Measurements from ENCODE around the gene ARID5B.
A peak's percentile ranks its signal among the peaks of the same experiment; 100 is the strongest.

The ARID5B gene

GRCh38 chr10:62010366-62010765, 108.9 kb downstream of the ARID5B start:
- no peak for DNase-seq
- no peaks in the 10 kb centered on the region for H3K9me3 ChIP-seq (ENCODE audit: control extremely low read depth in 1 of 5, control insufficient read depth in 4 of 5, insufficient read depth in 2 of 5, low read depth in 1 of 5, low read length in 4 of 5)
- H3K4me3 ChIP-seq (ENCODE audit: control insufficient read depth in 1 of 7, extremely low read depth in 1 of 7, insufficient read depth in 4 of 7, low read depth in 2 of 7, low read length in 6 of 7): no peak overlapping the region
- no peaks in the 10 kb centered on the region for H3K4me1 ChIP-seq (ENCODE audit: control extremely low read depth in 1 of 4, control insufficient read depth in 4 of 4, insufficient read depth in 4 of 4, low read length in 3 of 4)
- ChIA-PET CTCF (interaction anchor here (0.6 kb wide), 1 partner anchor 56 kb away, joined by 3 read pairs; no protein-coding TSS in a partner anchor), POLR2A (no interaction called here)
- 76% methylated on average over 3 of the region's 5 CpGs for WGBS (ENCODE audit: insufficient coverage)
- no peaks in the 10 kb centered on the region for H3K27me3 ChIP-seq (replicated peaks in 2 of 5; ENCODE audit: control insufficient read depth in 4 of 5, insufficient read depth in 5 of 5, low read length in 4 of 5)
- peaks cover 2 to 29% (median 18%) of the 10 kb centered on the region in 4 experiments for H3K36me3 ChIP-seq (ENCODE audit: control insufficient read depth in 4 of 4, insufficient read depth in 4 of 4, low read length in 3 of 4)
- no peak overlapping the region for H3K27ac ChIP-seq (ENCODE audit: insufficient read depth in 1 of 2, low read depth in 1 of 2, low read length in 2 of 2, poor library complexity in 1 of 2, severe bottlenecking in 2 of 2)

GRCh38 chr10:62011558-62011957, 110.1 kb downstream of the ARID5B start:
- Histone ChIP-seq H3K36me3 (ENCODE audit: control insufficient read depth in 4 of 4, insufficient read depth in 4 of 4, low read length in 3 of 4) (peaks cover 2 to 26% (median 18%) of the 10 kb centered on the region in 4 experiments), H3K27ac (ENCODE audit: insufficient read depth in 1 of 2, low read depth in 1 of 2, low read length in 2 of 2, poor library complexity in 1 of 2, severe bottlenecking in 2 of 2) (no peak overlapping the region), H3K4me1 (ENCODE audit: control extremely low read depth in 1 of 4, control insufficient read depth in 4 of 4, insufficient read depth in 4 of 4, low read length in 3 of 4) (peaks cover 0 to 8% (median 3%) of the 10 kb centered on the region in 4 experiments), H3K27me3 (replicated peaks in 2 of 5; ENCODE audit: control insufficient read depth in 4 of 5, insufficient read depth in 5 of 5, low read length in 4 of 5) (no peaks in the 10 kb centered on the region), H3K4me3 (ENCODE audit: control insufficient read depth in 1 of 7, extremely low read depth in 1 of 7, insufficient read depth in 4 of 7, low read depth in 2 of 7, low read length in 6 of 7) (no peak overlapping the region), H3K9me3 (ENCODE audit: control extremely low read depth in 1 of 5, control insufficient read depth in 4 of 5, insufficient read depth in 2 of 5, low read depth in 1 of 5, low read length in 4 of 5) (no peaks in the 10 kb centered on the region)
- POLR2A ChIA-PET: no interaction called here
- CTCF ChIA-PET: no interaction called here
- DNase-seq: no peak
- 80% methylated on average over 1 of the region's 5 CpGs for WGBS (ENCODE audit: insufficient coverage)

- POLR2A ChIA-PET: no interaction called here
- Histone ChIP-seq H3K9me3 (ENCODE audit: control extremely low read depth in 1 of 5, control insufficient read depth in 4 of 5, insufficient read depth in 2 of 5, low read depth in 1 of 5, low read length in 4 of 5) (no peaks in the 10 kb centered on the region), H3K27ac (ENCODE audit: insufficient read depth in 1 of 2, low read depth in 1 of 2, low read length in 2 of 2, poor library complexity in 1 of 2, severe bottlenecking in 2 of 2) (no peak overlapping the region), H3K4me1 (ENCODE audit: control extremely low read depth in 1 of 4, control insufficient read depth in 4 of 4, insufficient read depth in 4 of 4, low read length in 3 of 4) (peaks cover 0 to 14% (median 6%) of the 10 kb centered on the region in 4 experiments), H3K36me3 (ENCODE audit: control insufficient read depth in 4 of 4, insufficient read depth in 4 of 4, low read length in 3 of 4) (peaks cover 0 to 23% (median 18%) of the 10 kb centered on the region in 4 experiments), H3K4me3 (ENCODE audit: control insufficient read depth in 1 of 7, extremely low read depth in 1 of 7, insufficient read depth in 4 of 7, low read depth in 2 of 7, low read length in 6 of 7) (no peak overlapping the region), H3K27me3 (replicated peaks in 2 of 5; ENCODE audit: control insufficient read depth in 4 of 5, insufficient read depth in 5 of 5, low read length in 4 of 5) (no peaks in the 10 kb centered on the region)
- DNase-seq: no peak
- CTCF ChIA-PET: no interaction called here
- WGBS (ENCODE audit: insufficient coverage): 100% methylated on average over 4 of the region's 6 CpGs
Measured at GRCh38 chr10:62012318-62012717, 110.8 kb downstream of the ARID5B start.

GRCh38 chr10:62014510-62014909, 113.0 kb downstream of the ARID5B start:
- CTCF ChIA-PET: interaction anchor here (1.2 kb wide), 1 partner anchor 10 kb away, joined by 3 read pairs; no protein-coding TSS in a partner anchor

GRCh38 chr10:62015994-62016393, 114.5 kb downstream of the ARID5B start:
- Histone ChIP-seq H3K36me3 (ENCODE audit: control insufficient read depth in 4 of 4, insufficient read depth in 4 of 4, low read length in 3 of 4) (peaks cover 0 to 19% (median 12%) of the 10 kb centered on the region in 4 experiments), H3K27me3 (replicated peaks in 2 of 5; ENCODE audit: control insufficient read depth in 4 of 5, insufficient read depth in 5 of 5, low read length in 4 of 5) (no peaks in the 10 kb centered on the region), H3K4me3 (ENCODE audit: control insufficient read depth in 1 of 7, extremely low read depth in 1 of 7, insufficient read depth in 4 of 7, low read depth in 2 of 7, low read length in 6 of 7) (no peak overlapping the region), H3K9me3 (ENCODE audit: control extremely low read depth in 1 of 5, control insufficient read depth in 4 of 5, insufficient read depth in 2 of 5, low read depth in 1 of 5, low read length in 4 of 5) (no peaks in the 10 kb centered on the region), H3K4me1 (ENCODE audit: control extremely low read depth in 1 of 4, control insufficient read depth in 4 of 4, insufficient read depth in 4 of 4, low read length in 3 of 4) (peaks cover 3 to 14% (median 9%) of the 10 kb centered on the region in 4 experiments), H3K27ac (ENCODE audit: insufficient read depth in 1 of 2, low read depth in 1 of 2, low read length in 2 of 2, poor library complexity in 1 of 2, severe bottlenecking in 2 of 2) (no peak overlapping the region)
- DNase-seq: peak in 1 of 3 donors; percentile 44
- ChIA-PET POLR2A (interaction anchor here (0.6 kb wide), 1 partner anchor 33 kb away, joined by 3 read pairs; no protein-coding TSS in a partner anchor), CTCF (interaction anchor here (1.1 to 1.5 kb wide), 2 partner anchors 9 to 68 kb away, joined by 3 read pairs; no protein-coding TSS in a partner anchor)
- 94% methylated on average over 6 of the region's 6 CpGs for whole genome bisulfite sequencing (ENCODE audit: insufficient coverage)

More at GRCh38 chr10:62014510-62014909, 113.0 kb downstream of the ARID5B start:
- Histone ChIP-seq H3K27ac (ENCODE audit: insufficient read depth in 1 of 2, low read depth in 1 of 2, low read length in 2 of 2, poor library complexity in 1 of 2, severe bottlenecking in 2 of 2) (no peak overlapping the region), H3K9me3 (ENCODE audit: control extremely low read depth in 1 of 5, control insufficient read depth in 4 of 5, insufficient read depth in 2 of 5, low read depth in 1 of 5, low read length in 4 of 5) (no peaks in the 10 kb centered on the region), H3K4me1 (ENCODE audit: control extremely low read depth in 1 of 4, control insufficient read depth in 4 of 4, insufficient read depth in 4 of 4, low read length in 3 of 4) (peaks cover 3 to 14% (median 9%) of the 10 kb centered on the region in 4 experiments), H3K36me3 (ENCODE audit: control insufficient read depth in 4 of 4, insufficient read depth in 4 of 4, low read length in 3 of 4) (peaks cover 0 to 20% (median 20%) of the 10 kb centered on the region in 4 experiments), H3K27me3 (replicated peaks in 2 of 5; ENCODE audit: control insufficient read depth in 4 of 5, insufficient read depth in 5 of 5, low read length in 4 of 5) (no peaks in the 10 kb centered on the region), H3K4me3 (ENCODE audit: control insufficient read depth in 1 of 7, extremely low read depth in 1 of 7, insufficient read depth in 4 of 7, low read depth in 2 of 7, low read length in 6 of 7) (no peak overlapping the region)
- POLR2A ChIA-PET: no interaction called here
- WGBS (ENCODE audit: insufficient coverage): 100% methylated on average over 3 of the region's 3 CpGs
- DNase-seq: no peak

- DNase-seq: peak in 2 of 3 donors; percentile 65 to 80
- ChIA-PET POLR2A (no interaction called here), CTCF (interaction anchor here (1.5 kb wide), 1 partner anchor 69 kb away, joined by 3 read pairs; no protein-coding TSS in a partner anchor)
- Histone ChIP-seq H3K27ac (ENCODE audit: insufficient read depth in 1 of 2, low read depth in 1 of 2, low read length in 2 of 2, poor library complexity in 1 of 2, severe bottlenecking in 2 of 2) (peak overlapping the region; percentile 6 to 45), H3K4me1 (ENCODE audit: control extremely low read depth in 1 of 4, control insufficient read depth in 4 of 4, insufficient read depth in 4 of 4, low read length in 3 of 4) (peaks cover 3 to 14% (median 12%) of the 10 kb centered on the region in 4 experiments), H3K9me3 (ENCODE audit: control extremely low read depth in 1 of 5, control insufficient read depth in 4 of 5, insufficient read depth in 2 of 5, low read depth in 1 of 5, low read length in 4 of 5) (no peaks in the 10 kb centered on the region), H3K4me3 (ENCODE audit: control insufficient read depth in 1 of 7, extremely low read depth in 1 of 7, insufficient read depth in 4 of 7, low read depth in 2 of 7, low read length in 6 of 7) (no peak overlapping the region), H3K27me3 (replicated peaks in 2 of 5; ENCODE audit: control insufficient read depth in 4 of 5, insufficient read depth in 5 of 5, low read length in 4 of 5) (no peaks in the 10 kb centered on the region), H3K36me3 (ENCODE audit: control insufficient read depth in 4 of 4, insufficient read depth in 4 of 4, low read length in 3 of 4) (peaks cover 0 to 15% (median 7%) of the 10 kb centered on the region in 4 experiments)
- WGBS (ENCODE audit: insufficient coverage): 96% methylated on average over 6 of the region's 10 CpGs
Measured at GRCh38 chr10:62016623-62017490, 115.4 kb downstream of the ARID5B start.

GRCh38 chr10:62017491-62017870, 116.0 kb downstream of the ARID5B start:
- Histone ChIP-seq H3K27ac (ENCODE audit: insufficient read depth in 1 of 2, low read depth in 1 of 2, low read length in 2 of 2, poor library complexity in 1 of 2, severe bottlenecking in 2 of 2) (no peak overlapping the region), H3K4me3 (ENCODE audit: control insufficient read depth in 1 of 7, extremely low read depth in 1 of 7, insufficient read depth in 4 of 7, low read depth in 2 of 7, low read length in 6 of 7) (no peak overlapping the region), H3K27me3 (replicated peaks in 2 of 5; ENCODE audit: control insufficient read depth in 4 of 5, insufficient read depth in 5 of 5, low read length in 4 of 5) (no peaks in the 10 kb centered on the region), H3K36me3 (ENCODE audit: control insufficient read depth in 4 of 4, insufficient read depth in 4 of 4, low read length in 3 of 4) (peaks cover 0 to 16% (median 3%) of the 10 kb centered on the region in 4 experiments), H3K4me1 (ENCODE audit: control extremely low read depth in 1 of 4, control insufficient read depth in 4 of 4, insufficient read depth in 4 of 4, low read length in 3 of 4) (peaks cover 3 to 14% (median 12%) of the 10 kb centered on the region in 4 experiments), H3K9me3 (ENCODE audit: control extremely low read depth in 1 of 5, control insufficient read depth in 4 of 5, insufficient read depth in 2 of 5, low read depth in 1 of 5, low read length in 4 of 5) (peaks cover 0 to 2% (median 0%) of the 10 kb centered on the region in 5 experiments)
- ChIA-PET CTCF (no interaction called here), POLR2A (no interaction called here)
- no peak for DNase-seq
